Smooth muscle cell (in vitro differentiated cells): ENCODE data around the gene ZNF101. TPM values are rescaled to one million over a fixed set of nuclear protein-coding genes. Genes with fewer than 3 reads are reported as not detected.

Experiments used
- DNase-seq: peaks from one replicate; lab custom pipeline; 2025; ENCODE audit not compliant: unreplicated experiment; lab: John Stamatoyannopoulos, UW
- H2AFZ ChIP-seq: fragments of 200-600 bp; sonication (generic); 2 replicates; pipeline ENCODE4 v1.6.0; 2016; ENCODE audit warnings: antibody characterized with exemption, low read depth, mild to moderate bottlenecking
- H3F3A ChIP-seq: fragments of 200-600 bp; sonication (generic); 2 replicates; pipeline ENCODE4 v1.6.0; 2017; ENCODE audit warnings: antibody characterized with exemption, low read depth
- H3K27ac ChIP-seq: fragments of 200-600 bp; sonication (generic); 2 replicates; pipeline ENCODE4 v1.5.1; 2016; ENCODE audit warnings: low read depth, mild to moderate bottlenecking
- H3K27me3 ChIP-seq: fragments of 200-600 bp; sonication (generic); 2 replicates; pipeline ENCODE4 v1.6.1; 2016; ENCODE audit warnings: low read depth, mild to moderate bottlenecking
- H3K36me3 ChIP-seq: fragments of 200-600 bp; sonication (generic); 2 replicates; pipeline ENCODE4 v1.5.1; 2016; ENCODE audit warnings: low read depth
- H3K4me1 ChIP-seq: fragments of 200-600 bp; sonication (generic); 2 replicates; pipeline ENCODE4 v1.5.1; 2016; ENCODE audit warnings: low read depth
- H3K4me2 ChIP-seq: fragments of 200-600 bp; sonication (generic); 2 replicates; pipeline ENCODE4 v1.6.0; 2016; ENCODE audit warnings: mild to moderate bottlenecking
- H3K4me3 ChIP-seq: fragments of 200-600 bp; sonication (generic); 2 replicates; pipeline ENCODE4 v1.5.1; 2016; ENCODE audit warnings: mild to moderate bottlenecking
- H3K79me2 ChIP-seq: fragments of 200-600 bp; sonication (generic); 2 replicates; pipeline ENCODE4 v1.6.0; 2016; ENCODE audit warnings: low read depth, mild to moderate bottlenecking
- H3K9ac ChIP-seq: fragments of 200-600 bp; sonication (generic); 2 replicates; pipeline ENCODE4 v1.6.0; 2016; ENCODE audit warnings: low read depth
- H3K9me3 ChIP-seq: fragments of 200-600 bp; sonication (generic); replicated peaks from 2 replicates; pipeline ENCODE4 v1.5.1; 2016; ENCODE audit warnings: low read depth
- H4K20me1 ChIP-seq: fragments of 200-600 bp; sonication (generic); 2 replicates; pipeline ENCODE4 v1.6.0; 2016; ENCODE audit warnings: low read depth
- whole genome bisulfite sequencing: methylation state at CpG from one replicate; pipeline ENCODE4 v1.1.7; 2016; ENCODE audit warnings: low lambda C conversion rate; 5-methylcytosine and 5-hydroxymethylcytosine counted together
- polyA plus RNA-seq: library from polyadenylated mRNA; unstranded; fragments of >200 nt; fragmentation: Nextera tagmentation; extraction: Ambion mirVana; gene quantifications from 2 replicates; pipeline ENCODE4 v1.2.1, GENCODE V29; 2016
- total RNA-seq: library from RNA; depleted of rRNA; stranded (reverse); fragments of >200 nt; gene quantifications from 2 replicates; pipeline ENCODE4 v1.2.3, GENCODE V29; 2014
- TF ChIP-seq, protein P1 (sequence below): fragments of 200-600 bp; sonication (generic); IDR thresholded peaks from 2 replicates; pipeline ENCODE4 v1.5.1; 2017; ENCODE audit warnings: borderline replicate concordance, mild to moderate bottlenecking, antibody characterized with exemption; ENCODE audit not compliant: insufficient read depth, poor library complexity, severe bottlenecking

ZNF101 gene
- total and polyA plus RNA-seq, 2 experiments from 2014 or later: 0.83 to 5.4 TPM

DNA sequence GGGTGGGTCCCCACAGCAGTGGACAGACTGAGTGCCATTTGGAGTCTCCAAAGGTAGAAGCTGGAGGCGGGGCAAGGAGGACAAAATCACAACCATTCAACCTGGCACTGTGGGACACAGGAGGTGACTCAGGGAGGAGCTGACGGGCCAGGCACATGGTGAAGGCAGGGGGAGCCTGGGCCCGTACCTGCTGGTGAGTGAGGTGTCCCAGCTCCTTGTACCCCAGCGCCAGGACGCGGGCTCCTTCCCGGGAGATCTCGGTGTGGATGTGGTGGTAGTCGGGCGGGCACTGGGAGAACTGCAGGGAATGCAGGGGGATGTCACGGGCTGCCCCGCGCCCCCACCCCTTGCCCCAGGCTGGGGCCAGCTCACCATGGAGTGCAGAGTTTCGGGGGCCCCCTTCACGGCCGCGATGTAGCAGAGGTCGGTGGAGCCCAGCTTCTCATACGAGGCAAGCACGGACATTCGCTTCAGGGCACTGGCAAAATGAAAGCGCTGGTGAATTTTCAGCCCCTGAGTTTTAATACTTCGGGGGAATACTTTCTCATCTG lies 15.0 kb upstream of the ZNF101 start:
- WGBS: 99% methylated on average over 23 of the region's 23 CpGs
- Histone ChIP-seq H3K36me3 (no peaks in the 10 kb centered on the region), H3K4me1 (no peaks in the 10 kb centered on the region), H3K4me3 (no peak overlapping the region), H3K9me3 (no peaks in the 10 kb centered on the region), H3K27ac (no peak overlapping the region), H3F3A (no peaks in the 10 kb centered on the region), H3K4me2 (no peak overlapping the region), H3K79me2 (no peaks in the 10 kb centered on the region), H2AFZ (no peak overlapping the region), H3K27me3 (no peaks in the 10 kb centered on the region), H3K9ac (no peak overlapping the region), H4K20me1 (no peaks in the 10 kb centered on the region)
- no peak for DNase-seq
- TF ChIP-seq, protein P1, sequence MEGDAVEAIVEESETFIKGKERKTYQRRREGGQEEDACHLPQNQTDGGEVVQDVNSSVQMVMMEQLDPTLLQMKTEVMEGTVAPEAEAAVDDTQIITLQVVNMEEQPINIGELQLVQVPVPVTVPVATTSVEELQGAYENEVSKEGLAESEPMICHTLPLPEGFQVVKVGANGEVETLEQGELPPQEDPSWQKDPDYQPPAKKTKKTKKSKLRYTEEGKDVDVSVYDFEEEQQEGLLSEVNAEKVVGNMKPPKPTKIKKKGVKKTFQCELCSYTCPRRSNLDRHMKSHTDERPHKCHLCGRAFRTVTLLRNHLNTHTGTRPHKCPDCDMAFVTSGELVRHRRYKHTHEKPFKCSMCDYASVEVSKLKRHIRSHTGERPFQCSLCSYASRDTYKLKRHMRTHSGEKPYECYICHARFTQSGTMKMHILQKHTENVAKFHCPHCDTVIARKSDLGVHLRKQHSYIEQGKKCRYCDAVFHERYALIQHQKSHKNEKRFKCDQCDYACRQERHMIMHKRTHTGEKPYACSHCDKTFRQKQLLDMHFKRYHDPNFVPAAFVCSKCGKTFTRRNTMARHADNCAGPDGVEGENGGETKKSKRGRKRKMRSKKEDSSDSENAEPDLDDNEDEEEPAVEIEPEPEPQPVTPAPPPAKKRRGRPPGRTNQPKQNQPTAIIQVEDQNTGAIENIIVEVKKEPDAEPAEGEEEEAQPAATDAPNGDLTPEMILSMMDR: no peak

DNA sequence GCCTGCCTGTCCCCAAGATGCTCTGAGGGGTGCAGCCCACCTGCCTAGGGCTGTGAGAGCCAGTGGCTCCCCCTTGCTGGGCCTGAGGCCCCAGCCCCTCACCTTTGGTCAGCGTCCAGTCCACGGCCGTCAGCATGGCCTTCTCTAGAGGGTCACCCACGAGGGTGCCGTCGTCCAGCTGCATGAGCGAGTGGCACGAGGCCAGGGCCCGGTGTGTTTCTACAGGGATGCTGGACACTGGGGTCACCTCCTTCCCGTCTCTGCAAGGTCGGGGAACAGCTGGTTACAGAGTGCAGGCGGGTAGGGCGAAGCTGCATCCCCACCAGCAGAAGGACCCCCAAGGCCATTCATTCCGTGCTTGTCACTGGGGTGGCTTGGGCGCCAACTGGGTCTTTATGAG lies 14.2 kb upstream of the ZNF101 start:
- Histone ChIP-seq H3F3A (no peaks in the 10 kb centered on the region), H3K9ac (no peak overlapping the region), H3K4me2 (no peak overlapping the region), H3K79me2 (no peaks in the 10 kb centered on the region), H2AFZ (no peak overlapping the region), H3K27ac (no peak overlapping the region), H3K36me3 (no peaks in the 10 kb centered on the region), H3K4me3 (no peak overlapping the region), H3K4me1 (no peaks in the 10 kb centered on the region), H4K20me1 (peaks cover under 1% of the 10 kb centered on the region), H3K9me3 (no peaks in the 10 kb centered on the region), H3K27me3 (no peaks in the 10 kb centered on the region)
- no peak for DNase-seq
- TF ChIP-seq, protein P1: no peak
- WGBS: 96% methylated on average over 12 of the region's 15 CpGs

DNA sequence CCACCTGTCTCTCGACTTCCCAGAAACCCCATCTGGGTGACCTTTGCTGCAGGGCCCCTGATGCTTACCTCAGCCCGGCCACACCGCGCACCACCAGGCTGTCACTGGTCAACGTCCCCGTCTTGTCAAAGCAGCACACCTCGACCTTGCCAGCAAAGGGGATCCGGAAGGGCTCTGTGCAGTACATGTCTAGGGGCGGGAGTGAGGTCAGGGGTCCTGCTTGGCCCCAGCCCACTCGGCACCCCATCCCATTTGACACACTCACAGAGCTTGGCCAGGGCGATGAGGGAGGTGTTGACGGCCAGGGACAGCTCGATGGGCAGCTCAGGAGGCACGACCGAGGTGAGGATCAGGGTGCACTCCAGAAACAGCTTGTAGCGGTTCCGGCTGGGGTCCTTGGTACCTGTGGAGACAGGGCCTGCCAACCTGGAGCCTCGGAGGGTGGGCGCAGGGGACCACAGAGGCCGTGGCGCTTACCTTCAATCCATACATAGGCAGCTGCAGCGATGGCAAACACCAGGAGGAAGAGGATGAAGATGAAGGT lies 13.5 kb upstream of the ZNF101 start:
- Histone ChIP-seq H2AFZ (no peak overlapping the region), H3K9me3 (no peaks in the 10 kb centered on the region), H3K27ac (no peak overlapping the region), H3K4me1 (no peaks in the 10 kb centered on the region), H3K4me3 (no peak overlapping the region), H3K36me3 (no peaks in the 10 kb centered on the region), H3K9ac (no peak overlapping the region), H3K79me2 (peaks cover 3% of the 10 kb centered on the region), H3K27me3 (no peaks in the 10 kb centered on the region), H4K20me1 (peaks cover 7% of the 10 kb centered on the region), H3K4me2 (no peak overlapping the region), H3F3A (no peaks in the 10 kb centered on the region)
- 99% methylated on average over 22 of the region's 22 CpGs for whole genome bisulfite sequencing
- no peak for DNase-seq
- TF ChIP-seq, protein P1: no peak
